ENCODE results near the gene FHOD1. TPM values are rescaled to one million over a fixed set of nuclear protein-coding genes. Genes with fewer than 3 reads are reported as not detected.
A peak's percentile ranks its signal among the peaks of the same experiment; 100 is the strongest.

FHOD1 gene
- total and polyA plus RNA-seq, 10 of the 15 experiments (the other 5 are each of a cell fraction or from before 2014, with no cell fraction given), result 8.9 to 65.7 (median 18.1) TPM

DNA sequence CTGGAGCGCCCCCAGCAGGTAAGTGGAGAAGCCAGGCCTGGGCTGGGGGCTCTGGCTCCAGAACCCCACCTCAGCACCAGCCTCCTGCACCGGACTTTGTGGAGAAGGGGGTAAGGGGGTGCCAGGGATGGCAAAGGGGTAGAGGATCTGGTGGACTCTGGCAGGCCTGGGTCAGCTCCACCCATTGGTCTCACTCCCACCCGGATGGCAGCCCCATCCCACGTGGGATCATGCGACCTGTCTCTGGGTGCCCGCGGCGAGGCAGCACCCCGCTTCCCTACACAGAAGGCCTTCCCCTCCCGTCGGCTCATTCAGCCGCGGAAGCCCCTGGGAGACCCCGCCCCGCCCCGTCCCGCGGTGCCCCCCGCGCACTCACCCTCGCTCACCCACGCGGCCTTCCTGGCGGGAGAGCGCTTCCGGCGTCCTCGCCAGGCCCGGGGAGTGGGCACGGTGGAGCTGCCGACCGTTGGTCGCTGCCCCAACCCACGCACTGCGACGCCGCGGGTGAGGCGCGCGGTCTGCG, 31.6 kb upstream of the FHOD1 start (continued):
- TF ChIP-seq, protein P1, sequence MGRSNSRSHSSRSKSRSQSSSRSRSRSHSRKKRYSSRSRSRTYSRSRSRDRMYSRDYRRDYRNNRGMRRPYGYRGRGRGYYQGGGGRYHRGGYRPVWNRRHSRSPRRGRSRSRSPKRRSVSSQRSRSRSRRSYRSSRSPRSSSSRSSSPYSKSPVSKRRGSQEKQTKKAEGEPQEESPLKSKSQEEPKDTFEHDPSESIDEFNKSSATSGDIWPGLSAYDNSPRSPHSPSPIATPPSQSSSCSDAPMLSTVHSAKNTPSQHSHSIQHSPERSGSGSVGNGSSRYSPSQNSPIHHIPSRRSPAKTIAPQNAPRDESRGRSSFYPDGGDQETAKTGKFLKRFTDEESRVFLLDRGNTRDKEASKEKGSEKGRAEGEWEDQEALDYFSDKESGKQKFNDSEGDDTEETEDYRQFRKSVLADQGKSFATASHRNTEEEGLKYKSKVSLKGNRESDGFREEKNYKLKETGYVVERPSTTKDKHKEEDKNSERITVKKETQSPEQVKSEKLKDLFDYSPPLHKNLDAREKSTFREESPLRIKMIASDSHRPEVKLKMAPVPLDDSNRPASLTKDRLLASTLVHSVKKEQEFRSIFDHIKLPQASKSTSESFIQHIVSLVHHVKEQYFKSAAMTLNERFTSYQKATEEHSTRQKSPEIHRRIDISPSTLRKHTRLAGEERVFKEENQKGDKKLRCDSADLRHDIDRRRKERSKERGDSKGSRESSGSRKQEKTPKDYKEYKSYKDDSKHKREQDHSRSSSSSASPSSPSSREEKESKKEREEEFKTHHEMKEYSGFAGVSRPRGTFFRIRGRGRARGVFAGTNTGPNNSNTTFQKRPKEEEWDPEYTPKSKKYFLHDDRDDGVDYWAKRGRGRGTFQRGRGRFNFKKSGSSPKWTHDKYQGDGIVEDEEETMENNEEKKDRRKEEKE (IDR thresholded peaks at IDR 0.05), result no peak
- TF ChIP-seq MEF2B (IDR thresholded peaks at IDR 0.05; ENCODE audit: partially characterized antibody, poor library complexity, severe bottlenecking), result no peak
- TF ChIP-seq, protein P2, sequence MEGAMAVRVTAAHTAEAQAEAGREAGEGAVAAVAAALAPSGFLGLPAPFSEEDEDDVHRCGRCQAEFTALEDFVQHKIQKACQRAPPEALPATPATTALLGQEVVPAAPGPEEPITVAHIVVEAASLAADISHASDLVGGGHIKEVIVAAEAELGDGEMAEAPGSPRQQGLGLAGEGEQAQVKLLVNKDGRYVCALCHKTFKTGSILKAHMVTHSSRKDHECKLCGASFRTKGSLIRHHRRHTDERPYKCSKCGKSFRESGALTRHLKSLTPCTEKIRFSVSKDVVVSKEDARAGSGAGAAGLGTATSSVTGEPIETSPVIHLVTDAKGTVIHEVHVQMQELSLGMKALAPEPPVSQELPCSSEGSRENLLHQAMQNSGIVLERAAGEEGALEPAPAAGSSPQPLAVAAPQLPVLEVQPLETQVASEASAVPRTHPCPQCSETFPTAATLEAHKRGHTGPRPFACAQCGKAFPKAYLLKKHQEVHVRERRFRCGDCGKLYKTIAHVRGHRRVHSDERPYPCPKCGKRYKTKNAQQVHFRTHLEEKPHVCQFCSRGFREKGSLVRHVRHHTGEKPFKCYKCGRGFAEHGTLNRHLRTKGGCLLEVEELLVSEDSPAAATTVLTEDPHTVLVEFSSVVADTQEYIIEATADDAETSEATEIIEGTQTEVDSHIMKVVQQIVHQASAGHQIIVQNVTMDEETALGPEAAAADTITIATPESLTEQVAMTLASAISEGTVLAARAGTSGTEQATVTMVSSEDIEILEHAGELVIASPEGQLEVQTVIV (IDR thresholded peaks at IDR 0.05; ENCODE audit: borderline replicate concordance, partially characterized antibody), result no peak
- TF ChIP-seq, protein P3, sequence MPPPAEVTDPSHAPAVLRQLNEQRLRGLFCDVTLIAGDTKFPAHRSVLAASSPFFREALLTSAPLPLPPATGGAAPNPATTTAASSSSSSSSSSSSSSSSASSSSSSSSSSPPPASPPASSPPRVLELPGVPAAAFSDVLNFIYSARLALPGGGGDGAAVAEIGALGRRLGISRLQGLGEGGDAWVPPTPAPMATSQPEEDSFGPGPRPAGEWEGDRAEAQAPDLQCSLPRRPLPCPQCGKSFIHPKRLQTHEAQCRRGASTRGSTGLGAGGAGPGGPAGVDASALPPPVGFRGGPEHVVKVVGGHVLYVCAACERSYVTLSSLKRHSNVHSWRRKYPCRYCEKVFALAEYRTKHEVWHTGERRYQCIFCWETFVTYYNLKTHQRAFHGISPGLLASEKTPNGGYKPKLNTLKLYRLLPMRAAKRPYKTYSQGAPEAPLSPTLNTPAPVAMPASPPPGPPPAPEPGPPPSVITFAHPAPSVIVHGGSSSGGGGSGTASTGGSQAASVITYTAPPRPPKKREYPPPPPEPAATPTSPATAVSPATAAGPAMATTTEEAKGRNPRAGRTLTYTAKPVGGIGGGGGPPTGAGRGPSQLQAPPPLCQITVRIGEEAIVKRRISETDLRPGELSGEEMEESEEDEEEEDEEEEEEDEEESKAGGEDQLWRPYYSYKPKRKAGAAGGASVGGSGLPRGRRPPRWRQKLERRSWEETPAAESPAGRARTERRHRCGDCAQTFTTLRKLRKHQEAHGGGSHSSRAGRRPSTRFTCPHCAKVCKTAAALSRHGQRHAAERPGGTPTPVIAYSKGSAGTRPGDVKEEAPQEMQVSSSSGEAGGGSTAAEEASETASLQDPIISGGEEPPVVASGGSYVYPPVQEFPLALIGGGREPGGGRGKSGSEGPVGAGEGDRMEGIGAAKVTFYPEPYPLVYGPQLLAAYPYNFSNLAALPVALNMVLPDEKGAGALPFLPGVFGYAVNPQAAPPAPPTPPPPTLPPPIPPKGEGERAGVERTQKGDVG (CRISPR knock-in tag; IDR thresholded peaks at IDR 0.05), result no peak
- TF ChIP-seq, protein P4, sequence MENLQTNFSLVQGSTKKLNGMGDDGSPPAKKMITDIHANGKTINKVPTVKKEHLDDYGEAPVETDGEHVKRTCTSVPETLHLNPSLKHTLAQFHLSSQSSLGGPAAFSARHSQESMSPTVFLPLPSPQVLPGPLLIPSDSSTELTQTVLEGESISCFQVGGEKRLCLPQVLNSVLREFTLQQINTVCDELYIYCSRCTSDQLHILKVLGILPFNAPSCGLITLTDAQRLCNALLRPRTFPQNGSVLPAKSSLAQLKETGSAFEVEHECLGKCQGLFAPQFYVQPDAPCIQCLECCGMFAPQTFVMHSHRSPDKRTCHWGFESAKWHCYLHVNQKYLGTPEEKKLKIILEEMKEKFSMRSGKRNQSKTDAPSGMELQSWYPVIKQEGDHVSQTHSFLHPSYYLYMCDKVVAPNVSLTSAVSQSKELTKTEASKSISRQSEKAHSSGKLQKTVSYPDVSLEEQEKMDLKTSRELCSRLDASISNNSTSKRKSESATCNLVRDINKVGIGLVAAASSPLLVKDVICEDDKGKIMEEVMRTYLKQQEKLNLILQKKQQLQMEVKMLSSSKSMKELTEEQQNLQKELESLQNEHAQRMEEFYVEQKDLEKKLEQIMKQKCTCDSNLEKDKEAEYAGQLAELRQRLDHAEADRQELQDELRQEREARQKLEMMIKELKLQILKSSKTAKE (IDR thresholded peaks at IDR 0.05; ENCODE audit: low read depth, poor library complexity, severe bottlenecking), result no peak
- TF ChIP-seq, protein P5, sequence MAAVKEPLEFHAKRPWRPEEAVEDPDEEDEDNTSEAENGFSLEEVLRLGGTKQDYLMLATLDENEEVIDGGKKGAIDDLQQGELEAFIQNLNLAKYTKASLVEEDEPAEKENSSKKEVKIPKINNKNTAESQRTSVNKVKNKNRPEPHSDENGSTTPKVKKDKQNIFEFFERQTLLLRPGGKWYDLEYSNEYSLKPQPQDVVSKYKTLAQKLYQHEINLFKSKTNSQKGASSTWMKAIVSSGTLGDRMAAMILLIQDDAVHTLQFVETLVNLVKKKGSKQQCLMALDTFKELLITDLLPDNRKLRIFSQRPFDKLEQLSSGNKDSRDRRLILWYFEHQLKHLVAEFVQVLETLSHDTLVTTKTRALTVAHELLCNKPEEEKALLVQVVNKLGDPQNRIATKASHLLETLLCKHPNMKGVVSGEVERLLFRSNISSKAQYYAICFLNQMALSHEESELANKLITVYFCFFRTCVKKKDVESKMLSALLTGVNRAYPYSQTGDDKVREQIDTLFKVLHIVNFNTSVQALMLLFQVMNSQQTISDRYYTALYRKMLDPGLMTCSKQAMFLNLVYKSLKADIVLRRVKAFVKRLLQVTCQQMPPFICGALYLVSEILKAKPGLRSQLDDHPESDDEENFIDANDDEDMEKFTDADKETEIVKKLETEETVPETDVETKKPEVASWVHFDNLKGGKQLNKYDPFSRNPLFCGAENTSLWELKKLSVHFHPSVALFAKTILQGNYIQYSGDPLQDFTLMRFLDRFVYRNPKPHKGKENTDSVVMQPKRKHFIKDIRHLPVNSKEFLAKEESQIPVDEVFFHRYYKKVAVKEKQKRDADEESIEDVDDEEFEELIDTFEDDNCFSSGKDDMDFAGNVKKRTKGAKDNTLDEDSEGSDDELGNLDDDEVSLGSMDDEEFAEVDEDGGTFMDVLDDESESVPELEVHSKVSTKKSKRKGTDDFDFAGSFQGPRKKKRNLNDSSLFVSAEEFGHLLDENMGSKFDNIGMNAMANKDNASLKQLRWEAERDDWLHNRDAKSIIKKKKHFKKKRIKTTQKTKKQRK (IDR thresholded peaks at IDR 0.05; ENCODE audit: low read depth, low read length), result no peak
- TF ChIP-seq, protein P6, sequence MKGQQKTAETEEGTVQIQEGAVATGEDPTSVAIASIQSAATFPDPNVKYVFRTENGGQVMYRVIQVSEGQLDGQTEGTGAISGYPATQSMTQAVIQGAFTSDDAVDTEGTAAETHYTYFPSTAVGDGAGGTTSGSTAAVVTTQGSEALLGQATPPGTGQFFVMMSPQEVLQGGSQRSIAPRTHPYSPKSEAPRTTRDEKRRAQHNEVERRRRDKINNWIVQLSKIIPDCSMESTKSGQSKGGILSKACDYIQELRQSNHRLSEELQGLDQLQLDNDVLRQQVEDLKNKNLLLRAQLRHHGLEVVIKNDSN (IDR thresholded peaks at IDR 0.05; ENCODE audit: borderline replicate concordance, extremely low read length, insufficient read depth, low read depth, low read length), result peak; percentile 9

Measured in GM12878 (cell line).